NCI-H82 treated with DMSO at 0.1 percent for 48 hours (cell line): Measurements from ENCODE around the gene ALDOB.
A peak's percentile ranks its signal among the peaks of the same experiment; 100 is the strongest.

Source experiments
- DNase-seq: peaks from one replicate; lab custom pipeline; 2025; ENCODE audit not compliant: unreplicated experiment; lab: John Stamatoyannopoulos, UW

ALDOB gene

DNA sequence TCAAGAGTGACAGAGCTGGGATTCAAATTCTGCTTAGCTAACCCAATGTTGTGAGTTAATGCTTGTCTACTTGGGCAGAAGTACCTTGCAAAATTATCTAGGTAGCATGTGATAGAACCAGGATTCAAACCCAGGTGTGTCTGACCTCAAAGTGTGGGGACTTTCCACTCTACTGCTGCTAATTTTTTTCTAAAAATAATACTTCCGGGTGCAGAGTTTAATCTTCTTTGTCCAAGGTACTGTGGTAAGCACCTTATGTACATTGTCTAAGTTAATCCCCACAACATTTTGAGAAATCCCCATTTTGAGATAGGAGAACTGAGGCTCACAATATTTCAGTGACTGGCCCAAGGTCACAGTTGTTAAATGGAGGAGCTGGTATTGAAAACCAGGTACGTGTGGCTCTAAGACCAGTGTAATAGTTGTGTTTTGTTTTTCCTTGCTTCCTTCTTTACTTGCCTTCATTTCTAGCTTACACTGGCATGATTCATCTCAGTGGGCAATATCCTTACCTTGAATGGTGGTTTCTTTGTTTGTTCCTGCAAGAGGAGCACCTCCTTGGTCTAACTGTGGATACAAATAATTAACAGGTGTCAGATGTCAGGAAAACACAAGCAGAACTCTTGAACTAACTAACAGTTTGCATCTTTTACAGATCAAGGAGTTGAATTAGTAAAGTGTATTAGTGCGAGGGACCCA is 7.5 kb downstream of the ALDOB start:
- DNase-seq: no peak

- DNase-seq: no peak
Measured at GRCh38 chr9:101427358-101427757, 8.2 kb downstream of the ALDOB start.

GRCh38 chr9:101421653-101422065 is 13.9 kb downstream of the ALDOB start:
- DNase-seq: no peak

GRCh38 chr9:101419863-101420262 is 15.7 kb downstream of the ALDOB start:
- DNase-seq: no peak

GRCh38 chr9:101418518-101419430 is 16.8 kb downstream of the ALDOB start:
- no peak for DNase-seq

- no peak for DNase-seq
Measured at GRCh38 chr9:101417977-101418376, 17.6 kb downstream of the ALDOB start.

DNA sequence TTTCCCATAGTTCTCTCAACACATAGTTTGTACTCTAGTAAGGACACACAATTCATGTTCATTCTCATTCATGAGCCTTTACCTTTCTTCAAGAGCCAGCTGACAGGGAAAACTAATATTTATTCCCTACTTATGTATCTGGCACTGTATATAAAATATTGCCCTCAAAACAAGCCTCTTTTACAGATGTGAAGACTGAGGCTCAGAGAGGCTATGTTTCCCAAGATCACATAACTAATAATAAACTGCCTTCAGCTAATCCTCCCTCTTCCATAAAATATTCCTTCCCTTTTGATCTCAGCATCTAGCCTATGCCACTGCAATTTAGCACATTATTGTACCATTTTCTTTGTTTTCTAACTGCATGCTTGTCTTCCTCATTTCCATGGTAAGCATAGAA is 18.2 kb downstream of the ALDOB start:
- no peak for DNase-seq

DNA sequence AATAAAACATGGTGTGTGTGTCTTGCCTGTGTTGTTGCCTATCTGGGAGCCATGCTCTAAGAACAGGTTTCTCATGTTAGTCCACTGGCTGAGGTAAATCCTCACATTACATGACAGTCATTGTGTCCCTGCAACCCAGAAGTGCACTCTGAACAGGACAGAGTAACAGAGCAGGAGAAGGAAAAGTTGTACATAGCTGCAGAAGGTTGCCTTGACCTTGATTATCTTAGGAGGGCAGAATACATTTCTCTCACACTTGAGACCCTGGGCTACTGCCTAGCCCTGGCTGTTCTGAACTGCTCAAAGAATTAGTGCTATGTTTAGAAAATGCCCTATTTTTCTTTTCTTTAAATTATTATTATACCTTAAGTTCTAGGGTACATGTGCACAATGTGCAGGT is 20.0 kb downstream of the ALDOB start:
- no peak for DNase-seq

- DNase-seq: no peak
Measured at GRCh38 chr9:101414839-101415238, 20.7 kb downstream of the ALDOB start.

GRCh38 chr9:101409079-101409477 is 26.5 kb downstream of the ALDOB start:
- DNase-seq: no peak

GRCh38 chr9:101408374-101409078 is 27.0 kb downstream of the ALDOB start:
- DNase-seq: no peak

DNA sequence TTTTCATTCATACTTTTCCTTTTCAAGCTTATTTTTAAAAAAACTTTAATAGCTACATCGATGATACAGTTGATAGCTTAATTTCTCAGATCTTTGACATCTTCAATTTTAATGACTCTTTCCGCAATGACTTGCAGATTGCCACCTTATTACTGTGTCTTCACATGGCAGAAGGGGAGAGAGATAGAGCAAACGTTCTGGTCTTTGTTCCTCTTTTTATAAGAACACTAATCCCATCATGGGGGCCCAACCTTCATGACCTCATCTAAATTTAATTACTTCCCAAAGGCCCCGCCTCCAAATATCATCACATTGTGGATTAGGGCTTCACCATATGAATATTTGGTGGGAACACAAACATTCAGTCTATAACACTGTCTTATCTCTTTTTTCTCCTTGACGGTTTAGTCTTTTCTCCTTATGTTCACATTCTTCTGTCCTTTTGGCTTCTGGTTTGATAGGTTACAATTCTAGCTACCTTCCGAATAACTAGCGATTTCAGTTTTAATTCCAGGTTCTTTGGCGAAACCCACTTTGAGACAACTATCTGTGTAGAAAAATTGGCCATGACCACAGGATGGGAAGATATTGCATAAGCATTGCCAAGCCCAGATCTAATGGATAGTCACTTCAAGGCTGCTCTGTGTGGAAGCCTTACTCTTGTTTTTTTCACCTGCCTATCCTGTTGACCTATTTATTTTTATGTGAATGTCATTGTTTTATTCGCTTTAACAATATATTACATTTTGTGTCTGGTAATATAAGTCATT is 31.9 kb downstream of the ALDOB start:
- no peak for DNase-seq

DNA sequence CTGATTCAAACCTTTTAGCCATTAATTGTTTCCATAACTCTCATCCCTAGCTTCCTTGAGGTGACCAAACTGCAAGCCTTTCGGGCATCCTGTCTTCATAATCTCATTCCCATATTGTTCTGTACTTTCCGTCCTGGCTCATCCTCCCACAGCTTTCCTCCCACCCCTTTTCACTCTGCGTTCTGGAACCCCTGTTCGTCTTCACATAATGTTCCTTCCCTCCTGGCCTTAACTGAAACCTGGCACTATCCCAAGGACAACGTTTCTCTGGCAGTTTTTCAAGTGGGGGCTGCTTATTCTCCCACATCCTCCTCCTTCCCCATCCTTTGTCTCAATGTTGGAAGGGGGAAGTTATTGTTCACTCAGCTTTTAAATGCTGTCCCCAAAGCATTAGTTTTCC is 35.5 kb downstream of the ALDOB start:
- DNase-seq: no peak

GRCh38 chr9:101399643-101399970 is 36.0 kb downstream of the ALDOB start:
- no peak for DNase-seq

DNA sequence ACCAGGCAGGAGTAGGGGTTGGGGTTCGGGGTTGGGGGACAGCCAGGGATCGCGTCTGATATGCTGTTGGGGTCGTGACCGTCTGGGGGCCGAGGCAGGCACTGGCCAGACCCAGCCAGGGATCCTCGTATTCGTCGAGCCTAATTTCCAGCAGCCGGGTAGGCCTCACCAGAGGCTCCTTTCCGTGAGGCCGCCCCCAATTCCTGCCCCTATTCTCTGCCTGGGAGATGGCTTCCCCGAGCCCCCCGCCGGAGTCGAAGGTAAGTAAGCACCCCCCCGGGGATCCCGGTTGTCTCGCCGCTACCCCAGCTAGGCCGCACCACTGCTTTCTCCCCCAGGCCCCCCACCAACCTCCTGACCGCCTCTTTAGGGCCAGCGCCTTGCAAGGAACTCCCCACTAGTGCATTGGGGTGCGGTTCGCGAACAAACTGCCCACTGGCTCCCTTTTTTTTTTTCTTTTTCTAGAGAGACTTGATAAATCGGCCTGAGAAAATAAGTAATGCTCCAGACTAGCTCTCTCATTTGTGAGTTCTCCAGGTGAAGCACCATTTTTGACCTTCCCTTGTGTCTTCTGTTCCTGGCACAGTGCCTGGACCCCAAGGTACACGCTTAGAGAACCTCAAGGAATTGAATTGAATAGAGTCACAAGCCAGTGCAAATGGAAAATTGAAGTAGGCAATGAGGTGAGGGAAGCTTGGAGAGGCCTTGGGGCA is 36.5 kb downstream of the ALDOB start:
- DNase-seq: no peak

DNA sequence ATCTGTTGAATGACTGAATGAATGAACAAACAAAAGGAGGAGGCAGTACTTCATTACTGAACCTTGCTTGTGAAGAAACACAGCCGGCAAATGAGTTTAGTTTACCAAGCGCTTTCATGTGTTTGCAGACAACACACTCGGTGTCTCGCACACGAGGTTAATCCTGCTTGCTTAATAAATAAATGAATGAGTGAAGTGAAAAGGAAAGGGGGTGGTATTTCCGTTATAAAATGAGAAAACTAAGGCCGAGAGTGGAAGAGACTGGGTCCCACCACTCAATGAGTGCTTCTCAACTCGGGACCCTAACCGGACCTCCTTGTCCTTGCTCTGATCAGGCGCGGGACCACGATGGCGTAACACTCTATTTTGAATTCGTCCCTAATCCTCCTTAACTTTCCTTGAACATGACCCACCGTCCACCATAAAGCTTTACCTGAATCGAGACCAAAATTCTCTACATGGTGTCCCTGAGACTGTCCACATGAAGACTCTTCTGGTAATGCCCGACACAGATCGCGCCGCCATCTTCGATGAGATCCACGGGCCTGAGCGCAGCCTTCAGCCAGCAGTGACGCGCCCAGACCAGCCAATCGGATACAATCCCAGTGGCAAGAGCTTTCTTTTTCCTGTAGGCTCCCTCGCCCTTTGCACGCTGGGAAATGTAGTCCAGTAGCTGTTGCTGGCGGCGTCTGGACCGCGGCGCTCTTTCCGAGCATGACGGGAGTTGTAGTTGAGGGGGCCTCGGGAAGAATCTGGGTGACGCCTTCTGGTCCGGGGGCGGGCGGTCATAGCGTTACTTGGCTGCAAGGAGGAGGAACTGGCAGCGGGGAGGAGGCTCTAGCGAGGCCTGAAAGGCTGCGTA is 37.3 kb downstream of the ALDOB start, which contains the start of the genes MRPL50 and ZNF189:
MRPL50 (minus strand) TSS at position 551 of the 862 bp plus-strand sequence; CDS start at position 525, 26 bp downstream.
ZNF189 (plus strand) TSS at position 784 of the 862 bp plus-strand sequence. CDS start 306 bp downstream, outside the sequence.
- peak; percentile 96 for DNase-seq

DNA sequence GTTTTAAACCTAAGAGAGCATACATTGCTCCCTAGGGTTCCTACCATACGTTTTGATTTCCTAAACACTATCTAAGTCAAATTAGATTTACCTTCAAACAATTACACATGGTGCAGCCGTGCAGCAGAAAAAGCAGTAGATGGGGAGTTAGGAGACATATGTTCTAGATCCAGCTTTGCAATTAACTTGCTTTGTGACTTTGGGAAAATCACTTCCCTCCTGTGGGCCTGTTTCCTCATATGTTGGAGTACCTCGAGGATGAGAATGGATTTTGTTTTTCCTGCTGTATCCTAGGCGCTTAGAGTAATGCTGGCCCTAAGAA is 37.9 kb downstream of the ALDOB start:
- no peak for DNase-seq

DNA sequence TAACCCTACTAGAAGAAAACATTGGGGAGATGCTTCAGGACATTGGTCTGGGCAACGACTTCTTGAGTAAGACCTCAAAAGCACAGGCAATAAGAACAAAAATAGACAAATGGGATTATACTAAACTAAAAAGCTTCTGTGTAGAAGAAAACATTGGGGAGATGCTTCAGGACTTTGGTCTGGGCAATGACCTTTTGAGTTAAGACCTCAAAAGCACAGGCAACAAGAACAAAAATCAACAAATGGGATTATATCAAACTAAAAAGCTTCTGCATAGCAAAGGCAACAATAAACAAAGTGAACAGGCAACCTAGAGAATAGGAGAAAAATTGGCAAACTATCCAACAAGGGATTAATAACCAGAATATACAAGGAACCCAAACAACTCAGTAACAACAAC is 40.9 kb downstream of the ALDOB start:
- DNase-seq: no peak

DNA sequence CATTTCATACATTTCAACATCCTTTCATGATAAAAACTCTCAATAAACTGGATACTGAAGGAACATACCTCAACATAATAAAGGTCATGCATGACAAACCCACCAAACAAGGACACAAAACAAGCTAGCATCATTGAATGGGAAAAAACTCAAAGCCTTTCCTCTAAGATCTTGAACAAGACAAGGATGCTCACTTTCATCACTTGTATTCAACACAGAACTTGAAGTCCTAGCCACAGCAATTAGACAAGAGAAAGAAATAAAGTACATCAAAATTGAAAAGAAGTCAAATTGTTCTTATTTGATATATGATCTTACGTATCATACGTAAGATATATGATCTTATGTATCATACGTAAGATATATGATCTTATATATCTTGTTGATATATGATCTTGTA is 42.4 kb downstream of the ALDOB start:
- no peak for DNase-seq
